ENCODE results near the gene DAB1. TPM values are rescaled to one million over a fixed set of nuclear protein-coding genes. Genes with fewer than 3 reads are reported as not detected.

The DAB1 gene
- total and polyA plus RNA-seq, 2 of the 8 experiments (the other 6 are each of a cell fraction or from before 2014, with no cell fraction given): 4.4 to 11.8 TPM

- Histone ChIP-seq H2BK120ac (replicated peaks; ENCODE audit: low read depth, low read length) (no peak overlapping the region), H3K36me3 (ENCODE audit: control insufficient read depth in 2 of 4, insufficient read depth in 4 of 4, low read length in 3 of 4) (no peaks in the 10 kb centered on the region), H2BK20ac (ENCODE audit: low read length) (no peak overlapping the region), H4K8ac (ENCODE audit: extremely low read depth, insufficient read depth, low read length) (no peak overlapping the region), H3K4ac (replicated peaks; ENCODE audit: insufficient read length, low read depth, low read length) (no peak overlapping the region), H3K14ac (ENCODE audit: insufficient read length) (no peak overlapping the region), H3K79me1 (ENCODE audit: low read depth, low read length) (no peaks in the 10 kb centered on the region), H3K4me2 (ENCODE audit: insufficient read depth in 1 of 2, low read depth in 2 of 2, low read length in 2 of 2) (no peak overlapping the region), H3K23me2 (ENCODE audit: low read depth, low read length) (no peaks in the 10 kb centered on the region), H4K5ac (ENCODE audit: insufficient read length, low read depth, low read length) (no peak overlapping the region), H3K4me3 (ENCODE audit: extremely low read depth in 1 of 4, insufficient read depth in 2 of 4, low read depth in 3 of 4, low read length in 4 of 4) (no peak overlapping the region), H3K56ac (replicated peaks; ENCODE audit: insufficient read length, low read depth, low read length) (no peak overlapping the region), H3K9me3 (ENCODE audit: insufficient read depth in 2 of 2, low read depth in 1 of 2, low read length in 1 of 2) (no peaks in the 10 kb centered on the region), H3K27me3 (replicated peaks in 1 of 4; ENCODE audit: control insufficient read depth in 3 of 4, extremely low read depth in 1 of 4, insufficient read depth in 3 of 4, low read length in 3 of 4) (no peaks in the 10 kb centered on the region), H2BK12ac (ENCODE audit: low read depth, low read length) (no peak overlapping the region), H2BK5ac (ENCODE audit: low read depth, low read length) (no peak overlapping the region), H3K79me2 (ENCODE audit: control insufficient read depth in 1 of 2, insufficient read depth in 2 of 2, low read length in 2 of 2) (no peaks in the 10 kb centered on the region), H4K20me1 (replicated peaks in 1 of 2; ENCODE audit: control insufficient read depth in 1 of 2, insufficient read depth in 2 of 2, low read length in 2 of 2) (no peaks in the 10 kb centered on the region), H3K9ac (replicated peaks in 1 of 4; ENCODE audit: extremely low read depth in 1 of 4, low read depth in 3 of 4, low read length in 3 of 4) (no peak overlapping the region), H3K4me1 (replicated peaks in 1 of 4; ENCODE audit: control insufficient read depth in 3 of 4, insufficient read depth in 4 of 4, low read length in 3 of 4) (peaks cover 0 to 3% (median 0%) of the 10 kb centered on the region in 4 experiments; a peak in 1 of 7 replicates), H3K27ac (ENCODE audit: low read depth, low read length) (no peak overlapping the region), H3K18ac (ENCODE audit: extremely low read depth, low read length) (no peak overlapping the region), H4K91ac (replicated peaks; ENCODE audit: insufficient read length, low read length) (no peak overlapping the region), H2AK5ac (ENCODE audit: low read depth, low read length) (no peak overlapping the region), H2BK15ac (ENCODE audit: low read length) (no peak overlapping the region), H2AFZ (ENCODE audit: low read length) (no peak overlapping the region), H3K23ac (ENCODE audit: insufficient read length) (no peak overlapping the region)
- no peak for DNase-seq (ENCODE audit: low read depth in 1 of 2, low spot score in 2 of 2)
- TF ChIP-seq RNF2 (IDR thresholded peaks at IDR 0.05; ENCODE audit: borderline replicate concordance, low read depth, low read length, missing control alignments, poor library complexity, severe bottlenecking) (no peak), USF2 (IDR thresholded peaks at IDR 0.05; ENCODE audit: low read length) (no peak), JUND (IDR thresholded peaks at IDR 0.05; ENCODE audit: low read length) (no peak), JUN (IDR thresholded peaks at IDR 0.05; ENCODE audit: low read depth, low read length) (no peak)
- no peak for FAIRE-seq
- ChIA-PET CTCF (ENCODE audit: partially characterized antibody) (no interaction called here), POLR2A (ENCODE audit: partially characterized antibody) (no interaction called here)
- WGBS, 2 experiments (ENCODE audit: extremely low coverage in 1 of 2, insufficient coverage in 1 of 2, insufficient read length in 1 of 2, insufficient replicate concordance in 2 of 2, low coverage in 1 of 2, low lambda C conversion rate in 2 of 2, missing lambda C conversion rate in 1 of 2): 93% methylated on average over 1 of the region's 1 CpG; no CpG with 5 or more reads in 1 of the 2 experiments
Observed at GRCh38 chr1:57131257-57131656, 292.6 kb downstream of the DAB1 start.

All from H1 (cell line).